Posterior vena cava (tissue), 2 donors: ENCODE measurements around the gene SLC39A10. TPM values are rescaled to one million over a fixed set of nuclear protein-coding genes. Genes with fewer than 3 reads are reported as not detected.
"Not testable (repeated sequence)": the region's sequence is repeated elsewhere in the genome, so short reads cannot be mapped to it uniquely, and the experiment has no call there.

ENCODE experiments used
- DNase-seq: peaks from one replicate; pipeline ENCODE4 v3.0.0-alpha.2; 2020; ENCODE audit warnings: low spot score
- intact Hi-C, 2 donors: fragments of 100-400 bp; cut with DNase I; formaldehyde crosslinking; loops; one replicate each; pipeline versions ENCODE4 v1.14.1 to v1.14.2; 2022 to 2023
- total RNA-seq, 2 donors: library from RNA; stranded (reverse); fragmentation: NEBNext Ultra II Directional; extraction: Animal tissue kit (Norgen Biotek cat#: 25700); gene quantifications; one replicate each; pipeline ENCODE4 v1.2.1, GENCODE V29; 2021
- donor health status: DM: yes; HTN: yes; CAD: no.
- donor health status: DM: yes; HTN: yes; CAD: no.

The SLC39A10 gene
- total RNA-seq, 2 donors from 2014 or later = 23.5 to 23.6 TPM

DNA sequence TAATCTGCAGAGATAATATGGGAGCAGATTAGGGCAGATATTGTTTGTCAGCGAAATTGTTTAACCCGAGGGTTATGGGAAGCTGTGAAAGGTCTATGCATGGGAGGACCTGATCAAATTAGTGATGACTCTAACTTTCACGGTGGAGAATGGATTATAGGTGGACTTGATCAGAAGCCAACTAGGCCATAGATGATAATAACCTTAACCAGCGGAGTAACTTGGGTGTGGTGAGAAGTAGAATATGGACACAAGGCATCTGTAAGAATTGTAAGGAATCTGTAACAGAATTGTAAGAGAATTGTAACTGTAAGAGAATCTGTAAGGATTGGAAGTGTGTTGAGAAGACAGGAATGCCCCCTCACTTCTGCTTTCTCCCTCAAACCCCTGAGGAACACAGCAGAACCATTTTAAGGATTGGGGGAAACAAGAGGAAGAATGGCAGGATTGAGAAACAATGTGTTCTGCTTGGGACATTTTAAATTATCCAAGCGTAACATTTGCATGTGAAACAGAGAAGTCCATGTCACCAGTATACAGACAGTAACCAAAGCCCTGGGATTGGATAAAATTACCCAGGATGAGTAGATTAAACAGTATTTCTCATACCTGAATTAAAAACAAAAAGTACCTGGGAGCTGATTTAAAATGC, 14.9 kb upstream of the SLC39A10 start:
- DNase-seq = no peak
- intact Hi-C loops = no loop called here

DNA sequence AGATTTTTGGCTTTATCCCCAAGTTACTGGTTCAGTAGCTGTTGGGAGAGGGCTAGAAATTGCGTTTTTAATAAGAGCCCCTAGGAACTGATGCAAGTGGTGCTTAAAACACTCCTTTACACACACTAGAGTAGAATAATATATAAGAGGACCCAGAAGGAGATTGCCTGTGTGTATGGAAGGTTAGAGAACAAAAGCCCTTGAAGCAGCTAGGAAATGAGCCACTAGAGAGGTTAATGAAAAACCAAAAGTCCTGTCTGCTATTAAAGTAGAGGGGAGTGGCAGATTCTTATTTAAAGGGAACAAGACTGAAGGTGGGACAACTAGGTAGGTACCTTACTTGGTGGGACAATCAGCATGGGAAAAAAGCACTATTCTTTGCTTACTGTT, 14.4 kb upstream of the SLC39A10 start:
- DNase-seq = no peak
- intact Hi-C loops = no loop called here

DNA sequence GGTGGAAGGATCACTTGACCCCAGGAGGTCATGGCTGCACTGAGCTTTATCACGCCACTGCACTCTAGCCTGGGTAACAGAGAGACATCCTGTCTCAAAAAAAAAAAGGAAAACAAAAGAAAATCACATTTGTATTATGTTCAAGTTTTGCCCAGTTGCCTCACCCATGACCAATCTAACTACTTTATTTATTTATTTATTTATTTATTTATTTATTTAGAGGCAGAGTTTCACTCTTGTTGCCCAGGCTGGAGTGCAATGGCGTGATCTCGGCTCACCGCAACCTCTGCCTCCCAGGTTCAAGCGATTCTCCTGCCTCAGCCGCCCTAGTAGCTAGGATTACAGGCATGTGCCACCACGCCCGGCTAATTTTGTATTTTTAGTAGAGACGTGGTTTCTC, 12.3 kb upstream of the SLC39A10 start:
- DNase-seq, intact Hi-C loops: not testable (repeated sequence)

DNA sequence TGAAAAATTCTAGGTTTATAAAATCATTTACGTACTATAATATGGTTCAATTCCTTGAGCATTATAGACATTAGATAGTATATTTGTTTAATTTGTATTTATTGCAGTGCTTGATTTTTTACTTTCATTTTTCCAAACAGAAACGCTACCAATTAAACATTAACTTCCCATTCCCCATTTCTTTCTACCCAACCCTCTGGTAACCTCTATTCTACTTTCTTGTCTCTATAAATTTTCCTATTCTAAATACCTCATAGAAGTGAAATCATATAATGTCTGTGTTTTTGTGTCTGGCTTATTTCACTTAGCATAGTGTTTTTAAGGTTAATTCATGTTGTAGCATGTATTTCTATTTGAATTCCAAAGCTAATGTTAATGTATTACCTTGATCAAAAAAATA, 11.6 kb upstream of the SLC39A10 start:
- no peak for DNase-seq
- intact Hi-C loops = no loop called here

DNA sequence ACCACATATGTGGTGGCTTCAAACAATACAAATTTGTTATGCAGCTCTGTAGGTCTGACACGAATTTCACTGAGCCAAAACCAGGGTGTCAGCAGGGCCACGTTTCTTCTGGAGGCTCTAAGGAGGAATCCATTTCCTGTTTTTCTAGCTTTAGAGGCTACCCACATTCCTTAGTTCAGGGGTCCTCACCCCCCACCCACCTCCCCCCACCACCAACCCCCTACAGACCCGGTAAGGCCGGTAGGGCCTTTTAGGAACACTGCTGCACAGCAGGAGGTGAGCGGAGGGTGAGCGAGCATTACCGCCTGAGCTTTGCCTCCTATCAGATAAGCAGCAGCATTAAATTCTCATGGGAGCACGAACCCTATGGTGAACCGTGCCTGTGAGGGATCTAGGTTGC, 10.6 kb upstream of the SLC39A10 start:
- intact Hi-C loops = no loop called here
- DNase-seq = no peak

DNA sequence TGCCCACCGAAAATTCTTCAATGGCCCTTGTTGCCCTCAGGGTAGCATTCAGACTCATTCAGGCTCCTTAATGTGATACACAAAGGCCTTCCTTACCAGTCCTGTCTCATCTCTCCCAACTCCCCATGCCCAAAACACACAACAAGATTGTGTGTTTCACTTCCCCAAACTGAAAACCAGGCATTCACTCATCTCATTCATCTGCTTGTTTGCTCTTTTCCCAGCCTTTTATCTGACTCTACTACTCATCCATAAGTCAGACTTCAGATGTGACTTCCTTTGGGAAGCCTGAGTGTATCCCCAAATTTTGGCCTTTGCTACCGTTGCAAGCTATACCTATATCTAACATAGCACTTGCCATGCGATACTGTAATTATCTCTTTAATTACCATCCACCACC, 9.7 kb upstream of the SLC39A10 start:
- no peak for DNase-seq
- intact Hi-C loops = no loop called here

DNA sequence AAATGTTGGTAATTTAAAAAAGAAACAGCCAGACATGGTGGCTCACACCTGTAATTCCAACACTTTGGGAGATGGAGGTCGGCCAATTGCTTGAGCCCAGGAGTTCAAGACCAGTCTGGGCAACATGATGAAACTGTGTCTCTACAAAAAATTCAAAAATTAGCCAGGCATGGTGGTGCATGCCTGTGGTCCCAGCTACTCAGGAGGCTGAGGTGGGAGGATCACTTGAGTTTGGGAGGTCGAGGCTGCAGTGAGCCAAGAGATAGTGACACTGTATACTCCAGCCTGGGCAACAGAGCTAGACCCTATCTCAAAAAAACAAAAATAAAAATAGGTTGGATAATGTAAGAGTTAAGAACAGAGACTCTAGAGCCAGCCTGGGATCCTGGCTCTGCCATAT, 8.7 kb upstream of the SLC39A10 start:
- DNase-seq, intact Hi-C loops: not testable (repeated sequence)

DNA sequence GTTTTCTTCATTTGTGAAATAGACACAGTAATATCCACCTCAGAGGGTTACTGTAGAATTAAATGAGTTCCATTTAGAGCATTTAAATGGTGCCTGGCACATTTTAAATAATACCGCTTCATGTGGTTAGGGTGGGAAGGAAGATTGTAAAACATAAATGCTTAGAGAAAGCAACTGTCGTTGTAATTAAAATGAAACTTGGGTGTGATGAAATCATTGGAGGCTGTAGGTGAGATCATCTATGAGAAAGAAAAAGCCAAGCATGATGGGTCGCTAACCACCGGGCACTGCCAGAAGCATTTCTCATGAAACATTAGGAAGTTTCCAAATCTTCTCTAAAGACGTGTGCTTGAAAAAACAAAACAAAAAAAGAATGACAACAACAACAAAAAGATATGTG, 8.2 kb upstream of the SLC39A10 start:
- DNase-seq = no peak
- intact Hi-C loops = no loop called here

DNA sequence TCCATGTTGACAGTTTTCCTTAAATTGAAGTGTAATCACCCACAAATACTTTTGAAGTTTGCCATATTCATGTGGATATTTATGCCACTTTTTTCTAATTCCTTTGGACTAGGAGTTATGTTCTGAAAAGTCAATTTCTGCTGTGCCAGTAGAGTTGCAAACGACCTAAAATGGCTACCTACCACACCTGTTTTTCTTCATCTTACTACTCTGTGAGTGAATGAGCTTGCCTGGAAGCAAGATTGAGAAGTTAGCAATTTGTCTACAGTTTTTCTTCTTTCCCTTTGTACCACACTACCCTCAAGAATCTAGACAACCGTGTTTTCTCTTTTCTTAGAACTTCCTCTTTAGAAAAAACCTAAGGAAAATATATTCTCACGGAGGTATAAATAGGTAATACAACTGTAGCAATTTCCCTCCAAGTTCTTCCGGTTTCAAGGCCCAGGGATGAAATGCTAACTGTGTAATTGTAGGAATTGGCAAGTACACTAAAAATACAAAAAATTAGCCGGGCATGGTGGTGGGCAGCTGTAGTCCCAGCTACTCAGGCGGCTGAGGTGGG, 7.3 kb upstream of the SLC39A10 start:
- intact Hi-C loops = no loop called here

DNA sequence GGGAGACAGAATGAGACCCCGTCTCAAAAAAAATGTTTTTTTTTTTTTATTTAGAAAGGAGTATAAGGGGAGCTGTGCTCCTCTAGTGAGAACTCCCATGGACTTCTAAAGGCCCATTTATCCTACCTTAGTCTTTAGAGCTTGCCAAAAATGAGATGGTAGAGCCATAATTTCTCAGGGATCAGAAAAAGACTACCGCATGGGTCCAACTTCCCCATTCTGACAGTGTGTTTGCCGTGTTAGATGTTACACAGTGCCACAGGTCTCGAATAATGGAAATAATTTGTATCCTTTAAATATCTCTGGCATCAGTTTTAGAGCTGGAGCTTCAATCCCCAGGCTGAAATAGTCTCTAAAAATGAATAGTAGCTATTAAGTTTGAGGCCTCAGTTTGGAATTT, 6.0 kb upstream of the SLC39A10 start:
- intact Hi-C loops = no loop called here

More for the DNA sequence above, 7.3 kb upstream of the SLC39A10 start:
- no peak for DNase-seq

DNA sequence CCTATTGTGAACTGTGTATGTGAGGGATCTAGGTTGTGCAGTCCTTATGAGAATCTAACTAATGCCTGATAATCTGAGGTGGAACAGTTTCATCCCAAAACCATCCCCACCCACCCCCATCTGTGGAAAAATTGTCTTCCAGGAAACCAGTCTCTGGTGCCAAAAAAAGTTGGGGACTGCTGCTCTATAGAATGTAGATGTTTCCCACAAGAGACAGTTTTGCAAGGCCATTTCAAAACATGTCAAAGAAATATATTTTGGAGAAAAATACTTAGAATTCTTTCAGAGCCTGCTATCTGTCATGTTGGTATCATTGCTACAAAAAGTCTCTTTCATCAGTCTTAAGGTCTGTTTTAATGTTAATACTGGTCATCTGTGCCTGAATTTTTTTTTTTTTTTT, 4.1 kb upstream of the SLC39A10 start:
- DNase-seq = no peak
- intact Hi-C loops = no loop called here

More for the DNA sequence above, 6.0 kb upstream of the SLC39A10 start:
- no peak for DNase-seq

DNA sequence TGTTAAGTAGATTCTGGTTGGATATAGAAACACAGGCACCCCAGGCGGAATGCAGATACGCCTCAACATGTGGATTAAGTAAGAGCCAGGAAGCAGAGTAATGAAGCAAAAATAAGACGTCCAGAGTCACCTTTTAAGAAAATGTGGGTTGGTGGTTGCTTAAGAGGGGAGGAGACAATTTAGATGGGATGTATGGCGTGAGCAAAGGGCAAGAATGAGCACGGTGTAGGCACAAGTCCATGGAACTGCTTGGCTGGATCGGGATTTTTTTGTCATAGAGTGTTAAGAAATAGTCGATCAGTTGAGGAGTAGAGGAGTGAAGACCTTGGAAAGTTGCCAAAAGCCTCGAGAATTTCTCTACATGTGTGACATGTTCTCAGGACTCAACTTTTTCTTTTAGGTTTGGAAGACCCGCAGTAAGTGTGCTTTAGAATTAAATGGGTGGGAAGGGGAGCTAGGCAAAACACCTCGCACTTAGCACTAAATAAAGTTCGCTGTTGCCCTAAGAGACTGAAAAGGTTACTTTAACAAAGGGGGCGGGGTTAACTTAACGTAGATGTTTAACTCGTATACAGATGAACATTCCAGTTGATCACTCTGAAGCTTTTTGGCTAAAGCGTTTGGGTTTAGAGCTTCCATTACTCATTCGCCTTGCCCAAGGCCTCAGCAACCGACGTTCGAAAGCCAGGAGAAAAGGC, 716 bp upstream of the SLC39A10 start:
- no peak for DNase-seq
- intact Hi-C loops = no loop called here

DNA sequence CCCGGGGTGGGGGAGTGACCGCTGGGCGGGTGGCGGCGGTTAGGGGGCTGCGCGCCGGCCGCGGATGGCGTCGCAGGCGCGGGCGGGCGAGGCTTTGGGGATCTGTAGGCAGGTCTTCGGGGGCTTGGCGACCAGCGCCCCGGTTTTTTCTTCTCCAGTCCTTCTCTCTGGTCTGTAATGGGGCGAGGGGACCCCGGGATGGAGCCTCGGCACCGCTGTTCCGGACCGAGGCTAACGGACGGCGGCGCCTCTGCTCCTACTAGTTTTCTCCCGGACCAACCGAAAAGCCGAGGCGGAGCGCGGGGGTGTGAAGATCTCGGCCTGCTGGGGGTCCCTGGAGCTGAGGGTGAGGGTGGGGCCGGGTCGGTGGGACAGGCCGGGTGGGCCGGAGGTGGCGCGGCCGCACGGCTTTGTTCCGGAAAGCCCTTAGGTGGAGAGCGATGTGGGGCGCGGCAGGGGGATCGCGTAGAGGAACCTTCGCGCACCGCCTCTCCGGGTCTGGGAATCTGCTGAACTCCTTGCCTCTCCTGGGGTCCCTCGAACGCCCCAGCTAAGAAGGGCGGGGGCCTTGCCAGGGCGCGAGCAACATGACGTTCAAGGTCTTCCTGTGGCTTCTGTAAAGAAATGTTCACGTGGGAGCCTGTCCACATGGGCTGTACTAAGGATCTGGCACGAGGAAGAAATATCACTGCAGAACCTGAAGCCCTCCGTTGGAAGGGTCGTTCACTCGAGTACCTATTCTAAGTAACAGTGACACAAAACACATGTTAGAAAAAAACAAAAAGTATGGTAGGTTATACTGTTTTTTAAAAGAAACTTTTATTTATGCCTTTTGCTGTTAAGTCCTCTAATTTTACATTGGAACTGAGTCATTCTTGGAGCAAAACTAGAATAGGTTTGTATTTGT, 861 bp downstream of the SLC39A10 start:
- peak; percentile 90 for DNase-seq
- intact Hi-C loops = no loop called here

DNA sequence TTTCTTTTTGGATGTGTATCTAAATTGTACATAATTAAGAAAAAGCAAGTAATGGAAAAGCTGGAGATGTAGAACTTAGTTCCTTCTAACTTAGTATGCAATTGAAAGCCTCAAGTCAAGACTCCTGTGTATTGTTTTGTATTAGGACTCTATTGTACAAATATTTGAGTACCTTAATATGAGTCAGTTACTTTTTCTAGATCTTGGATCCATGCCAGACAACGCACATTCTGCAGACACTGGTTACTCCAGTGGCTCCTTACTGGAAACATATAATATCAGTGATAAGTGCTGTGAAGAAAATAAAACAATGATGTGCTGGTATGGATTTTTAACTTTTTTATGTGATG, 1.5 kb downstream of the SLC39A10 start:
- intact Hi-C loops = no loop called here
- DNase-seq = no peak

DNA sequence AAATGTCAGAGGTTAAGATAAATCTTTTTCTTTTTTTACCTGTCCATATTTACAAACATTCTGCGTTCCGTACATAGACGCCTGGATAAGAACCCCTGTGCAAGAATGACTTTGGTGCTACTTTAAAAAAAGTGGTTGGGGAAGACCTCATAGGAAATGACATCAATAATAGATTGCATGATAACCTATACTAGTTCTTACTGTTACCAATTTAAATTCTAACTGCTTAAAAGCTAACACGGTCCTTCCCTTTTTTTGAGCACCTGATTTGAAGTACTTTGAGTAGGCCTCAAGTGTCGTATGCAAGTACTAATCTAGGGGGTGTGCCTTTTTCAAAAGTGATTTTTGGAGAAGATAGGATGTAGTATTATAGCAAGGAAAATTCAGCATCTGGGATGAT, 2.1 kb downstream of the SLC39A10 start:
- intact Hi-C loops = no loop called here
- DNase-seq = no peak

DNA sequence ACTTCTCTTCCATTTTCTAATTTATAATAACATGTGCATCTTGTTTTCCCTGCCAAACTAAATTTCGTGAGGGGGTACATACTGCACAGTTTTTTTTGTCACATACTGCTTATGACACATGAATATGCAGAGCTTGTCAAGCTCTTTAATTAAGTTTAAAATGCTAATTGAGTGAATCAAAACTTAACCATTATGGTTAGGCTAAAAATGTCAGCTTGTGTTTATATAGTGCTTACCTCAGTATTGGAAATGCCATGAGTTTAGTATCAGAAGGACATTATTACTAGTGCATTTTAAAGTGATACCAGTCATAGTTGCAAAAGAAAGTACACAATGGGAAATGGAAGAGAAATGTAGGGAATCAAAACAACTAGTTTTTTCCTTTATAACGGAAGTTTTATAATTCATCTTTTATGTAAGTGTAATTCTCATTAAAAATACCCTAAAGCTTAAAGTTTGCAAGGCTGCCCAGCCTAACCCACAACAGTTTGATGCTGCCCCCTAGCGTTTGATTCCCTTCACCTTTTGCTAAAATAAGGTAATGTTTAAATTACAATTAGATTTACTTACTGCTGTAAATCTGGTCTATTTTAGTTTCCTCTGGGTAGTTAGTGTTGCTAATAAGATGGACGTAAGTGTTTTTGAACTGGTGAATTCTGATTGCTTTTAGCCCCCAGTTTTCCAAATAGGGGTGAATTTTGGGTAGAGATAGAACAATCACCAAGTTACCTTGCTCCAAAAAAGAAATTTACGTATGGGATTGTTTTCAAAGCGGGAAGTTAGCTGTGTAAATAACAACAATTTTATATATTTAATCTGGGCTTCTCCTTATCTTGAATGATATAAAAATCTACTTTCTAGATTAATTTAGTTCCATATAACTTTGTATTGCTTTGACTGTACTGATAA, 3.2 kb downstream of the SLC39A10 start:
- DNase-seq = no peak
- intact Hi-C loops = no loop called here

DNA sequence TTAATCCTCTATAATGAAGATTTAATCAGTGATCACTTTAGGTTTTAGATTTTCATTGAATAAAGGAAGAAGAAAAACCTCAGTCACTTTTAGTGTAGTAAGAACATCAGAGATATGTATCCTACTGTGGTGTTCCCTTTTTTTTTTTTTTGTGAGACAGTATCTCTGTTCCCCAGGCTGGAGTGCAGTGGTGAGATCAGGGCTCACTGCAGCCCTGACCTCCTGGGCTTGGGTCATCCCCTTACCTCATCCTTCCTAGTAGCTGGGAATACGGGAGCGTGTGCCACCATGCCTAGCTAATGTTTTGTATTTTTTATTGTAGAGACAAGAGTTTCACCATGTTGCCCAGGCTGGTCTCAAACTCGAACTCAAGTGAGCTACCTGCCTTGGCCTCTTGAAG, 5.1 kb downstream of the SLC39A10 start:
- intact Hi-C loops = no loop called here
- DNase-seq = no peak

DNA sequence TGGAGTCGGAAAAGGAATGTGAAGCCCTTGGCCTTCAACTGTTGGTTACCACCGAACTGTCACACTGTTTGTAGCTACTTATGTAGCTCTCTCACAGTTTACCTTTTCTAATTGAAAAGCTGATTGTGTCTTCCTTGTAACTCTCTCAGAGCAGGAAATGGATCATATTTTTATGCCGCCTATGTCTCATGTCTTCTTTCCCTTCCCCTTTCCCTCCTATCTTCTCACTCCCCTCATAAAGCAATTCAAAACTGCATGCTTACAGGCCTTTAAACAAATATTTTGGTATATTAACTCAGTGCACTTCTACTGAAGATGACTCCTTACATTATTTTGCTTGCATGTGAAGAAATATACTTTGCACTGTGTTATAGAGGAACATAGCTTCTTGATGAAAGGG, 6.0 kb downstream of the SLC39A10 start:
- intact Hi-C loops = no loop called here

DNA sequence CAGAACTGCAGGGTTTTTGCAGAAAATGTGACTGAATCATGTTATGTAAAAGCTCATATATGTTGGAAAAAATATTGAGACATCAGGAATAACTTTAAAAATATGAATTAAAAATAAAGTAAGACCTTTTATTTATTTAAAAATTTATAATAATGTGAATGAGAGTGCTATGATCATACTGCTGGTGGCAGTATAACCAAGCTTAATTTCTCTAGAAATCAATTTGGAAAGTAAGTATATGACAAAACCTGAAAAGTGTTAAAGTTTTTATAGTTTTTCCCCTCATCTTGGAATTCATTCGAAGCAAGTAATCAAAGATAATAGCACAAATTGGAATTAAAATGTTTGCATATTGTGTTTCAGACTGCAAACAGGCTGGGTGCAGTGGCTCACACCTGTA, 7.5 kb downstream of the SLC39A10 start:
- DNase-seq = no peak
- intact Hi-C loops = no loop called here

More for the DNA sequence above, 6.0 kb downstream of the SLC39A10 start:
- DNase-seq = no peak
